Suppressor macrophage treated with lipopolysaccharide for 1 hour (primary cell): ENCODE measurements around the gene SBNO1.
"Not testable (repeated sequence)": the region's sequence is repeated elsewhere in the genome, so short reads cannot be mapped to it uniquely, and the experiment has no call there.

Experiments
- DNase-seq, 3 donors: peaks; one replicate each; pipeline ENCODE4 v3.0.0-alpha.2; 2020 to 2022

The SBNO1 gene

GRCh38 chr12:123268850-123269249, 95.8 kb downstream of the SBNO1 start:
- peak in 1 of 3 donors; percentile 10 for DNase-seq

- DNase-seq = peak; percentile 19 to 55 (median 35)
Observed at GRCh38 chr12:123267991-123268843, 96.4 kb downstream of the SBNO1 start.

GRCh38 chr12:123267335-123267920, 97.2 kb downstream of the SBNO1 start:
- no peak for DNase-seq

- no peak for DNase-seq
Observed at GRCh38 chr12:123266679-123267277, 97.9 kb downstream of the SBNO1 start.

GRCh38 chr12:123265851-123266678, 98.6 kb downstream of the SBNO1 start:
- DNase-seq = no peak

GRCh38 chr12:123264642-123265041, 100.0 kb downstream of the SBNO1 start:
- DNase-seq = peak in 1 of 3 donors; percentile 33

GRCh38 chr12:123263196-123263817, 101.3 kb downstream of the SBNO1 start:
- DNase-seq = no peak

GRCh38 chr12:123261196-123261595, 103.5 kb downstream of the SBNO1 start:
- no peak for DNase-seq

GRCh38 chr12:123260081-123260480, 104.6 kb downstream of the SBNO1 start:
- no peak for DNase-seq

GRCh38 chr12:123258593-123258992, 106.1 kb downstream of the SBNO1 start:
- no peak for DNase-seq

- DNase-seq = no peak
Observed at GRCh38 chr12:123254853-123255446, 109.7 kb downstream of the SBNO1 start.

GRCh38 chr12:123253641-123254459, 110.8 kb downstream of the SBNO1 start:
- DNase-seq = no peak

GRCh38 chr12:123252365-123252764, 112.3 kb downstream of the SBNO1 start:
- DNase-seq = not testable (repeated sequence)

GRCh38 chr12:123251403-123252076, 113.1 kb downstream of the SBNO1 start:
- DNase-seq = no peak

- peak in 1 of 3 donors; percentile 20 for DNase-seq
Observed at GRCh38 chr12:123250471-123251383, 113.9 kb downstream of the SBNO1 start.

GRCh38 chr12:123248996-123249741, 115.5 kb downstream of the SBNO1 start:
- DNase-seq = not testable (repeated sequence)

- not testable (repeated sequence) for DNase-seq
Observed at GRCh38 chr12:123248129-123248528, 116.5 kb downstream of the SBNO1 start.

- DNase-seq = no peak
Observed at GRCh38 chr12:123245678-123246077, 119.0 kb downstream of the SBNO1 start.
